ENCODE results near the gene HEPACAM2. TPM values are rescaled to one million over a fixed set of nuclear protein-coding genes. Genes with fewer than 3 reads are reported as not detected.

Gene HEPACAM2
- total RNA-seq, 1 experiment from 2014 or later, result not detected

- no peak for TF ChIP-seq IRF2 (CRISPR knock-in tag; IDR thresholded peaks at IDR 0.05; ENCODE audit: borderline replicate concordance, low read depth)
- no peak for TF ChIP-seq JUN (CRISPR knock-in tag; IDR thresholded peaks at IDR 0.05)
- TF ChIP-seq CDX4 (CRISPR knock-in tag; IDR thresholded peaks at IDR 0.05; ENCODE audit: borderline replicate concordance), result no peak
- TF ChIP-seq SMAD3 (CRISPR knock-in tag; IDR thresholded peaks at IDR 0.05; ENCODE audit: borderline replicate concordance), result no peak
- TF ChIP-seq MAX (CRISPR knock-in tag; IDR thresholded peaks at IDR 0.05), result no peak
- TF ChIP-seq TEAD1 (CRISPR knock-in tag; IDR thresholded peaks at IDR 0.05), result no peak
- no peak for TF ChIP-seq AR (CRISPR knock-in tag; IDR thresholded peaks at IDR 0.05)
- TF ChIP-seq TCF7 (CRISPR knock-in tag; IDR thresholded peaks at IDR 0.05; ENCODE audit: low read depth), result no peak
- no peak for TF ChIP-seq ZBTB43 (CRISPR knock-in tag; IDR thresholded peaks at IDR 0.05)
- TF ChIP-seq NFATC4 (CRISPR knock-in tag; IDR thresholded peaks at IDR 0.05), result no peak
- no peak for TF ChIP-seq HMGA2 (CRISPR knock-in tag; IDR thresholded peaks at IDR 0.05)
- TF ChIP-seq RORB (CRISPR knock-in tag; IDR thresholded peaks at IDR 0.05), result no peak
- TF ChIP-seq TEAD4 (CRISPR knock-in tag; IDR thresholded peaks at IDR 0.05), result no peak
- no peak for TF ChIP-seq E2F1 (CRISPR knock-in tag; IDR thresholded peaks at IDR 0.05)
- no peak for TF ChIP-seq E2F4 (CRISPR knock-in tag; IDR thresholded peaks at IDR 0.05; ENCODE audit: borderline replicate concordance, low read depth)
- TF ChIP-seq MXD4 (CRISPR knock-in tag; IDR thresholded peaks at IDR 0.05; ENCODE audit: borderline replicate concordance), result no peak
- no peak for TF ChIP-seq ZNF263 (CRISPR knock-in tag; IDR thresholded peaks at IDR 0.05; ENCODE audit: low read depth)
- H3K9me3 Mint-ChIP-seq, result no peaks in the 10 kb centered on the region
- no peaks in the 10 kb centered on the region for H3K36me3 Mint-ChIP-seq
- DNase-seq (ENCODE audit: low spot score), result no peak
- CTCF ChIA-PET, result interaction anchor here (1.4 kb wide), 1 partner anchor 204 kb away, joined by 4 read pairs; no protein-coding TSS in a partner anchor
- POLR2A ChIA-PET, result no interaction called here
- H3K4me3 Mint-ChIP-seq, result no peak overlapping the region
- H3K27me3 Mint-ChIP-seq (ENCODE audit: low read depth), result no peaks in the 10 kb centered on the region
- no peak overlapping the region for H3K27ac Mint-ChIP-seq
- no peaks in the 10 kb centered on the region for H3K4me1 Mint-ChIP-seq
- no peak for ATAC-seq
Observed at GRCh38 chr7:93238748-93239147, 12.5 kb upstream of the HEPACAM2 start.

- Mint-ChIP-seq H3K36me3 (no peaks in the 10 kb centered on the region), H3K9me3 (no peaks in the 10 kb centered on the region), H3K4me3 (no peak overlapping the region), H3K4me1 (no peaks in the 10 kb centered on the region), H3K27ac (no peak overlapping the region), H3K27me3 (ENCODE audit: low read depth) (no peaks in the 10 kb centered on the region)
- DNase-seq (ENCODE audit: low spot score) (no peak), ATAC-seq (no peak)
- CTCF ChIA-PET, result no interaction called here
- POLR2A ChIA-PET, result no interaction called here
- TF ChIP-seq ATF2 (CRISPR knock-in tag; IDR thresholded peaks at IDR 0.05; ENCODE audit: borderline replicate concordance, low read depth), result no peak
- no peak for TF ChIP-seq PRRX2 (CRISPR knock-in tag; IDR thresholded peaks at IDR 0.05)
- TF ChIP-seq USF1 (CRISPR knock-in tag; IDR thresholded peaks at IDR 0.05), result no peak
- no peak for TF ChIP-seq ZNF396 (CRISPR knock-in tag; IDR thresholded peaks at IDR 0.05; ENCODE audit: borderline replicate concordance)
- no peak for TF ChIP-seq ATF1 (CRISPR knock-in tag; IDR thresholded peaks at IDR 0.05)
- no peak for TF ChIP-seq CBFB (CRISPR knock-in tag; IDR thresholded peaks at IDR 0.05; ENCODE audit: low read depth)
- no peak for TF ChIP-seq USF2 (CRISPR knock-in tag; IDR thresholded peaks at IDR 0.05)
- TF ChIP-seq NR1H2 (CRISPR knock-in tag; IDR thresholded peaks at IDR 0.05), result no peak
- TF ChIP-seq TEAD1 (CRISPR knock-in tag; IDR thresholded peaks at IDR 0.05), result no peak
- no peak for TF ChIP-seq GABPB1 (CRISPR knock-in tag; IDR thresholded peaks at IDR 0.05)
Observed at GRCh38 chr7:93238131-93238530, 11.9 kb upstream of the HEPACAM2 start.

All from WTC11 (cell line).